ENCODE measurements around the gene RABAC1. TPM values are rescaled to one million over a fixed set of nuclear protein-coding genes. Genes with fewer than 3 reads are reported as not detected.

RABAC1 gene
- total RNA-seq, 1 experiment from 2014 or later, result 69.1 TPM

- TF ChIP-seq POLR2AphosphoS5 (IDR thresholded peaks at IDR 0.05; ENCODE audit: low read depth, low read length) (no peak), TCF7L2 (IDR thresholded peaks at IDR 0.05; ENCODE audit: low read depth, low read length) (no peak), CTCF (IDR thresholded peaks at IDR 0.05) (no peak), SIN3A (IDR thresholded peaks at IDR 0.05; ENCODE audit: borderline replicate concordance, insufficient read depth, low read depth, low read length) (no peak)
- Histone ChIP-seq H3K27ac (ENCODE audit: low read length) (no peak overlapping the region), H3K9me3 (ENCODE audit: control insufficient read depth, insufficient read depth, low read depth, low read length) (no peaks in the 10 kb centered on the region), H3K27me3 (ENCODE audit: control insufficient read depth, insufficient read depth, low read length) (peaks cover 4% of the 10 kb centered on the region; the same call in 1 of the 2 replicates), H3K4me3 (ENCODE audit: low read depth in 2 of 2, low read length in 2 of 2) (no peak overlapping the region), H3K36me3 (ENCODE audit: control insufficient read depth, insufficient read depth, low read length) (no peaks in the 10 kb centered on the region; the same call in 1 of the 2 replicates), H3K4me1 (ENCODE audit: control insufficient read depth, insufficient read depth, low read length) (no peaks in the 10 kb centered on the region)
- no TSS peak for BruUV-seq (replicated peaks)
- in situ Hi-C loops (cut with HindIII; ENCODE audit: low pct_unique_long_range_greater_than_20kb, low sequenced_read_pairs), result no loop called here
- intact Hi-C loops (cut with micrococcal nuclease; ENCODE audit: unreplicated experiment), result no loop called here
- POLR2A ChIA-PET, result no interaction called here
- DNase-seq (ENCODE audit: low read depth, low spot score), result no peak
- ATAC-seq, result no peak
- CTCF ChIA-PET, result interaction anchor here (0.6 kb wide), 2 partner anchors 51 to 134 kb away, joined by 7 to 8 read pairs; no protein-coding TSS in a partner anchor
These were observed 37.1 kb upstream of the RABAC1 start for GRCh38 chr19:41995959-41996797.

GRCh38 chr19:41994994-41995958, 36.2 kb upstream of the RABAC1 start:
- Histone ChIP-seq H3K9me3 (ENCODE audit: control insufficient read depth, insufficient read depth, low read depth, low read length) (no peaks in the 10 kb centered on the region), H3K27ac (ENCODE audit: low read length) (no peak overlapping the region)

More at GRCh38 chr19:41994994-41995958, 36.2 kb upstream of the RABAC1 start:
- no peak for TF ChIP-seq CTCF (IDR thresholded peaks at IDR 0.05)
- no peak for TF ChIP-seq SIN3A (IDR thresholded peaks at IDR 0.05; ENCODE audit: borderline replicate concordance, insufficient read depth, low read depth, low read length)
- 0 out of 4 replicates have a peak, but pooled peaks of 1 of the 2 experiments have one; percentile 46 for TF ChIP-seq REST (IDR thresholded peaks at IDR 0.05; ENCODE audit: insufficient read depth in 1 of 2, low read depth in 2 of 2, low read length in 1 of 2)
- ChIA-PET POLR2A (no interaction called here), CTCF (no interaction called here)
- BruUV-seq (replicated peaks), result no TSS peak
- in situ Hi-C loops (cut with HindIII; ENCODE audit: low pct_unique_long_range_greater_than_20kb, low sequenced_read_pairs), result no loop called here
- DNase-seq (ENCODE audit: low read depth, low spot score), result no peak
- peaks cover 4% of the 10 kb centered on the region; the same call in 1 of the 2 replicates for H3K27me3 ChIP-seq (ENCODE audit: control insufficient read depth, insufficient read depth, low read length)
- no peak for ATAC-seq
- no peaks in the 10 kb centered on the region for H3K4me1 ChIP-seq (ENCODE audit: control insufficient read depth, insufficient read depth, low read length)
- no peak overlapping the region for H3K4me3 ChIP-seq (ENCODE audit: low read depth in 2 of 2, low read length in 2 of 2)
- H3K36me3 ChIP-seq (ENCODE audit: control insufficient read depth, insufficient read depth, low read length), result no peaks in the 10 kb centered on the region; the same call in 1 of the 2 replicates
- intact Hi-C loops (cut with micrococcal nuclease; ENCODE audit: unreplicated experiment), result no loop called here
